GM12874 (cell line): Measurements from ENCODE around the gene ABCA2.

Experiments
- CTCF ChIP-seq: IDR thresholded peaks from 2 replicates; pipeline ENCODE4 v1.5.1; 2011; ENCODE audit warnings: low read depth, mild to moderate bottlenecking, control low read depth, low read length, moderate library complexity; ENCODE audit not compliant: insufficient read depth

Gene ABCA2

DNA sequence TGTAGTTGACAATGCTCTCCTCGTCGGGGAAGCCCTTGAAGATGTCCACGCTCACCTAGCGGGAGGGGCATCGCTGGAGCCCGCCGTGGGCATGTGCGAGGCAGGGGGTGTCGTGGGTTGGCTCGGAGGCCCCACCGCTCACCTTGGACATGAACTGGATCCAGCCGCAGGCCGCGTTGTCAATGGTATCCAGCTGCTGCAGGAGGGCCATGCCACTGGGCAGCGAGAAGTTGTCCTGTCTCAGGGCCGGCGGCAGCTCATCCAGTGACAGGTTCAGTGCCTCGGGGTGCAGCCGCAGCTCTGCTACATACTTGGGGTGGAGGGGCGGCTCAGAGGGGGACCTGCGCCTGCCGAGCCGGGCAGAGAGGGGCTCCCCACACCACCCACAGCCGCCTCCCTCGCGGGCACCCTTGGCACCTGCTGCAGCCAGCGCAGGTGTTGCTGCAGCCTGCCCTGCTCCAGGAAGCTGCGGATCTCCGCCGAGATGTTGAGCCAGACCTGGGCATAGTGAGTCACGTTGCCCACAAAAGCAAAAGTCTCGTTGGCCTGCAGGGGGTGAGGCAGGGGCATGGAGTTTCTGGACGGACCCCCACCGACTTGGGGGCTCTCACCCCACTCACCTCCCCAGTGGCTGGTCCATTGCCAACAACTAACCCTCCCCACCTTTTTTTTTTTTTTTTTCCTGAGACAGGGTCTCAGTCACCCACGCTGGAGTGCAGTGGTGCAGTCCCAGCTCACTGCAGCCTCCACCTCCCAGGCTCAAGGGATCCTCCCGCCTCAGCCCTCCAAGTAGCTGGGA lies 9.1 kb downstream of the ABCA2 start:
- no peak for TF ChIP-seq CTCF

- TF ChIP-seq CTCF: no peak
Observed at GRCh38 chr9:137017791-137018497, 10.1 kb downstream of the ABCA2 start.

GRCh38 chr9:137017071-137017470 lies 11.0 kb downstream of the ABCA2 start:
- TF ChIP-seq CTCF: no peak

GRCh38 chr9:137016436-137016835 lies 11.6 kb downstream of the ABCA2 start:
- TF ChIP-seq CTCF: no peak

GRCh38 chr9:137015976-137016375 lies 12.1 kb downstream of the ABCA2 start:
- no peak for TF ChIP-seq CTCF

DNA sequence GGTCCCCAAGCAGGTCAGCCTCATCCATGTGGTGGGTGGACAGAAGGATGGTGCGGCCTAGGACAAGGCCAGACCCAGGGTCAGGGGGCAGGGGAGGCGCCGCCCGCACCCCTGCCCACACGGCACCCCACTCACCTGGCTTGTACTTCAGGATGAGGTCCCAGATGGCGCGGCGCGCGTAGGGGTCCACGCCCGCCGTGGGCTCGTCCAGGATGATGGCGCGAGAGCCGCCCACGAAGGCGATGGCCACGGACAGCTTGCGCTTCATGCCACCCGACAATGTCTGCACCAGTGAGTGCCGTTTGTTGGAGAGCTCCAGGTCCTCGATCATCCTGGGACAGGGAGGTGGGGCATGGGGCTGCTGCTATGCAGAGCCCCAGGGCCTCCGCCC lies 12.5 kb downstream of the ABCA2 start:
- TF ChIP-seq CTCF: no peak

DNA sequence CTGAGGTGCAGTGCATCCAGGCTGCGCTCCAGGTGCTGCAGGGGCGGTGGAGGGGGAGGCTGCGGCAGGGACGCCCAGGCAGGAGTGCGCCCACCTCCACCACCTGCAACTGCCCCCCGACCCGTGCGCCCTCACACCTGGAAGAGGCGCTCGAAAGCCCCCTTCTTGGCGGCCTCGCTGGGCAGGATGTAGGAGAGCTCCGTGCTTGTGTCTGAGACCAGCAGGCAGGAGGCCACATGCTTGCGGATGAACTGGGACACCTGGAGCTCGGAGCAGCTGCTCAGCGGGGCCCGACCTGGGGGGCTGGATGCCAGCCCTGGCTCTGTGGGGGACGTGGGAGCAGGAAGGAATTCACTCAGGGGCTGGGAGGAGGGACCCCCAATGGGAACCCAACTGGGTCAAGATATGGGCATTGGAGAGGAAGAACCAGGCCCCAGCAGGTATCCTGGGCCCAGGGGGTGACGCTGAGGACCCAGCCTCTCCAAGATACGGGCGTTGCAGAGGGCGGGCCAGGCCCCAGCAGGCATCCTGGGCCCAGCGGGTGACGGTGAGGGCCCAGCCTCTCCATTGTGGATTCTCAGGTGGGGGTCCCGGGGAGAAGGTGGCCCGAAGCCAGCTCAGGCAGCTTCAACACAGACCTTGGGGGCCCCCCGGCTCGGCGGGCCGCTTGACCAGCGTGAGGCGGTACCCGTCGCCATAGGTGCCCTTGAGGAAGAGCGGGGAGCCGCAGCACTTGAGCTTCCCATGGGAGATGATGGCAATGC lies 13.1 kb downstream of the ABCA2 start:
- no peak for TF ChIP-seq CTCF
